Stimulated activated CD8-positive, alpha-beta memory T cell treated with anti-CD3 and anti-CD28 coated beads, Interleukin-4, amount 100 ng/mL, for 48 hours (primary cell): ENCODE results near the gene MZT1.

ENCODE experiments used
- DNase-seq: peaks from one replicate; pipeline ENCODE4 v3.0.0-alpha.2; 2020

MZT1 gene

DNA sequence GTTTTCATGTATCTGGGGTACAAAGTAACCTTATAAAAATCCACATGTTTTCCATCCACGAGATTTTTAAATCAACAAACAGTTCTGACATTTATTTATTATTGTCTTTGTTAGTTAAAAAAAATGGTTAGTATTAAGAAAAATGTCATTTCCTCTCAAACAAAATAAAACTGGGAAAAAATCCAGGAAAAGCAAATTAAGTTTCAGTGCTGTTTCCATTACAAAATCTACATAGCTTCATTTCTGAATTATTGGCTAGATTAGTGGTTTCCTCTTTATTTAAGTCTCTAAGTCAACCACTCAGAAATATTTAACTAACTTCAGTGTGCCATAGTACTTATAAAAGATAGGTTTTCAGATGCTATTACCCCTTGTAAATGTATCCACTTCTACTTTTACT is 49.1 kb downstream of the MZT1 start:
- no peak for DNase-seq

GRCh38 chr13:72677431-72677830 is 50.0 kb downstream of the MZT1 start:
- no peak for DNase-seq

DNA sequence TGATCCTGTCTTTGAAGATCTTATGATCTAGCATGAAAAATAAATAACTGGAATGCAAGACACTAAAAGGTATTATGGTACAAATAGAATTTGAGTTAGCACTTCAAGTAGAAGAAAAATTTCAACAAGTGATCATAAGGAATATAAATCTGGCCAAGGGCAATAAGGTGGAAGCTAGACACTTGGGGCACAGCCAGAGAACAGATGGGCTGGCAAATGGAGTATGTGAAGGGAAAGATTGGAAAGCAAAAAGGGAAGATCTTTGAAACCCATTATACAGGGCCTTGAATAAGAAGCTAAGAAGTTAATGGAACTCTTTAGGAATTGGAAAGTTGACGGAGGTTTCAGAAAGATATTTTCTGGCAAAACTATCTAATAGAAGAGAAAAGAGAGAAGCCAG is 61.0 kb downstream of the MZT1 start:
- no peak for DNase-seq

GRCh38 chr13:72662548-72662947 is 64.9 kb downstream of the MZT1 start:
- DNase-seq, result no peak
